Large intestine (tissue), 1 donor: ENCODE results near the gene LAMTOR1. TPM values are rescaled to one million over a fixed set of nuclear protein-coding genes. Genes with fewer than 3 reads are reported as not detected.

Experiments used
- polyA plus RNA-seq: library from polyadenylated mRNA; unstranded; fragments of 120-200 nt; gene quantifications from one replicate; pipeline ENCODE4 v1.2.1, GENCODE V29; 2013

LAMTOR1 gene
- polyA plus RNA-seq, 1 donor: 114 TPM

Other genes with a start within 250 kb of the LAMTOR1 start
- not detected for gene DEFB131B, start 224.8 kb downstream of the LAMTOR1 start, polyA plus RNA-seq
- 5.1 TPM for gene XNDC1N, start 174.7 kb downstream of the LAMTOR1 start, polyA plus RNA-seq
- 42.9 TPM for gene RNF121, start 174.3 kb downstream of the LAMTOR1 start, polyA plus RNA-seq
- gene IL18BP, start 104.4 kb downstream of the LAMTOR1 start, polyA plus RNA-seq: 10.7 TPM
- 257 TPM for gene NUMA1, start 22.8 kb downstream of the LAMTOR1 start, polyA plus RNA-seq
- gene LRRC51, start 22.4 kb downstream of the LAMTOR1 start, polyA plus RNA-seq: 10.9 TPM
- not detected for gene TOMT, start 2.6 kb upstream of the LAMTOR1 start, polyA plus RNA-seq
- 34.5 TPM for gene ANAPC15, start 9.4 kb upstream of the LAMTOR1 start, polyA plus RNA-seq
- gene FOLR3, start 32.4 kb upstream of the LAMTOR1 start, polyA plus RNA-seq: 0.36 TPM
- gene FOLR1, start 88.8 kb upstream of the LAMTOR1 start, polyA plus RNA-seq: 1.9 TPM
- gene FOLR2, start 113.5 kb upstream of the LAMTOR1 start, polyA plus RNA-seq: 15.0 TPM
- 84.5 TPM for gene INPPL1, start 121.5 kb upstream of the LAMTOR1 start, polyA plus RNA-seq
- 8.3 TPM for gene PHOX2A, start 140.9 kb upstream of the LAMTOR1 start, polyA plus RNA-seq